Gastroesophageal sphincter (tissue), 3 donors: ENCODE data around the gene TECPR1.

Experiments used
- CTCF ChIP-seq, 4 experiments: fragments of 200-600 bp in 2 of 4; fragments of 450-650 bp in 2 of 4; sonication (generic) in 1 of 4; IDR thresholded peaks; one replicate each; pipeline ENCODE4 v1.5.1; 2017 to 2019; ENCODE audit warnings: antibody characterized with exemption in 4 of 4, mild to moderate bottlenecking in 2 of 4, moderate library complexity in 2 of 4
- EP300 ChIP-seq: sonication (generic); formaldehyde crosslinking; IDR thresholded peaks from one replicate; pipeline ENCODE4 v1.6.1; 2017; ENCODE audit warnings: antibody characterized with exemption, mild to moderate bottlenecking
- POLR2A ChIP-seq, 2 donors: fragments of 450-650 bp; IDR thresholded peaks; one replicate each; pipeline ENCODE4 v1.6.1; 2017; ENCODE audit warnings: antibody characterized with exemption in 2 of 2, mild to moderate bottlenecking in 2 of 2, moderate library complexity in 1 of 2
- POLR2AphosphoS5 ChIP-seq: sonication (generic); formaldehyde crosslinking; IDR thresholded peaks from one replicate; pipeline ENCODE4 v1.6.1; 2017; ENCODE audit warnings: antibody characterized with exemption

- TF ChIP-seq CTCF (IDR thresholded peaks at IDR 0.05) (no peak), POLR2AphosphoS5 (no peak), POLR2A (IDR thresholded peaks at IDR 0.05) (no peak), EP300 (no peak)
Observed at GRCh38 chr7:98294326-98294725, 42.3 kb upstream of the TECPR1 start.
